Lung (tissue), 12 donors: ENCODE measurements around the gene TBC1D21. TPM values are rescaled to one million over a fixed set of nuclear protein-coding genes. Genes with fewer than 3 reads are reported as not detected.

Experiments used
- ATAC-seq: fragments of 200-7000 bp; cut with Tn5 transposase; one replicate; pipeline ENCODE4 v1.9.1; 2020; ENCODE audit warnings: moderate number of reproducible peaks; ENCODE audit not compliant: insufficient read depth, low FRiP score
- DNase-seq, 3 donors: peaks; one replicate each; pipeline ENCODE4 v3.0.0-alpha.2; 2013 to 2017
- H3K27ac ChIP-seq, 2 donors: one replicate each; pipeline ENCODE4 v1.5.1; 2013; ENCODE audit warnings: mild to moderate bottlenecking in 2 of 2, moderate library complexity in 2 of 2, control low read depth in 1 of 2, inconsistent platforms in 1 of 2, low read depth in 1 of 2, low read length in 1 of 2
- H3K27me3 ChIP-seq, 3 donors: one replicate each; pipeline ENCODE4 v1.5.1; 2013; ENCODE audit warnings: low read length in 2 of 3; ENCODE audit not compliant: control insufficient read depth in 3 of 3, insufficient read depth in 3 of 3
- H3K36me3 ChIP-seq, 4 donors: one replicate each; pipeline ENCODE4 v1.5.1; 2013; ENCODE audit warnings: low read length in 4 of 4, mild to moderate bottlenecking in 1 of 4, moderate library complexity in 1 of 4; ENCODE audit not compliant: control insufficient read depth in 4 of 4, insufficient read depth in 4 of 4
- H3K4me1 ChIP-seq, 5 donors: one replicate each; pipeline ENCODE4 v1.5.1; 2013; ENCODE audit warnings: low read length in 5 of 5, mild to moderate bottlenecking in 2 of 5, moderate library complexity in 1 of 5; ENCODE audit not compliant: control insufficient read depth in 5 of 5, insufficient read depth in 5 of 5
- H3K4me3 ChIP-seq: one replicate; pipeline ENCODE4 v1.5.1; 2013; ENCODE audit warnings: mild to moderate bottlenecking, control low read depth, moderate library complexity
- H3K9ac ChIP-seq, 2 donors: one replicate each; pipeline ENCODE4 v1.5.1; 2013; ENCODE audit warnings: low read length in 2 of 2, control low read depth in 1 of 2; ENCODE audit not compliant: insufficient read depth in 1 of 2
- H3K9me3 ChIP-seq, 4 donors: one replicate each; pipeline ENCODE4 v1.5.1; 2013; ENCODE audit warnings: low read length in 3 of 4, mild to moderate bottlenecking in 1 of 4, moderate library complexity in 1 of 4; ENCODE audit not compliant: control insufficient read depth in 4 of 4, insufficient read depth in 3 of 4
- CTCF ChIP-seq: IDR thresholded peaks from 2 replicates; pipeline ENCODE4 v1.5.1; 2012; ENCODE audit warnings: mild to moderate bottlenecking; ENCODE audit errors: control extremely low read depth, extremely low read depth
- WGBS, 2 donors: extraction: QIAGEN DNeasy Blood & Tissue Kit; methylation state at CpG; one replicate each; pipeline ENCODE4 v1.1.7; 2013; 5-methylcytosine and 5-hydroxymethylcytosine counted together
- polyA plus RNA-seq, 2 donors: library from polyadenylated mRNA; stranded (reverse); fragments of 200-250 nt; gene quantifications; one replicate each; pipeline ENCODE4 v1.2.1, GENCODE V29; 2013
- total RNA-seq, 2 donors: library from RNA; depleted of rRNA in 1 of 2; stranded (reverse); fragments of >200 nt in 1 of 2; gene quantifications; one replicate each; pipeline ENCODE4 v1.2.1, GENCODE V29; 2014 to 2021
- donor health status: control.
- donor health status: control.
- donor health status: Bipolar disorder and iron deficiency.
- donor health status: healthy.
- donor health status: DM: yes; HTN: yes; CAD: no.

TBC1D21 gene
- total and polyA plus RNA-seq, 4 donors, result not detected

- Histone ChIP-seq H3K36me3 (no peaks in the 10 kb centered on the region), H3K4me1 (no peaks in the 10 kb centered on the region), H3K4me3 (no peak overlapping the region), H3K27me3 (no peaks in the 10 kb centered on the region), H3K9me3 (peaks cover 0 to 2% (median 0%) of the 10 kb centered on the region in 4 donors), H3K9ac (no peak overlapping the region), H3K27ac (no peak overlapping the region)
- no peak for TF ChIP-seq CTCF
- ATAC-seq, result no peak
- WGBS, 2 donors, result 84 to 90% methylated on average over 2 of the region's 2 CpGs
- no peak for DNase-seq
These were observed 23.7 kb upstream of the TBC1D21 start for GRCh38 chr15:73849641-73850040.

- DNase-seq, result no peak
- no peak for TF ChIP-seq CTCF
- H3K9me3 ChIP-seq, result peaks cover 0 to 2% (median 0%) of the 10 kb centered on the region in 4 donors
- no peak overlapping the region for H3K4me3 ChIP-seq
- ATAC-seq, result no peak
- no peak overlapping the region for H3K27ac ChIP-seq
- H3K27me3 ChIP-seq, result no peaks in the 10 kb centered on the region
- no peak overlapping the region for H3K9ac ChIP-seq
- 61 to 70% methylated on average over 1 of the region's 1 CpG for WGBS, 2 donors
- no peaks in the 10 kb centered on the region for H3K36me3 ChIP-seq
- H3K4me1 ChIP-seq, result no peaks in the 10 kb centered on the region
These were observed 23.1 kb upstream of the TBC1D21 start for GRCh38 chr15:73850228-73850627.

GRCh38 chr15:73851689-73852088 is 21.7 kb upstream of the TBC1D21 start:
- Histone ChIP-seq H3K9ac (no peak overlapping the region), H3K9me3 (peaks cover 0 to 2% (median 0%) of the 10 kb centered on the region in 4 donors), H3K4me3 (no peak overlapping the region), H3K36me3 (no peaks in the 10 kb centered on the region), H3K27ac (no peak overlapping the region), H3K4me1 (no peaks in the 10 kb centered on the region), H3K27me3 (no peaks in the 10 kb centered on the region)
- ATAC-seq (no peak), DNase-seq (peak; percentile 57 to 82 (median 64))
- WGBS, 2 donors, result 15 to 24% methylated on average over 4 of the region's 4 CpGs
- TF ChIP-seq CTCF, result no peak

GRCh38 chr15:73852507-73852906 is 20.9 kb upstream of the TBC1D21 start:
- H3K4me1 ChIP-seq, result no peaks in the 10 kb centered on the region
- no peak overlapping the region for H3K9ac ChIP-seq
- H3K4me3 ChIP-seq, result no peak overlapping the region
- DNase-seq (no peak), ATAC-seq (no peak)
- H3K9me3 ChIP-seq, result peaks cover 0 to 2% (median 0%) of the 10 kb centered on the region in 4 donors
- H3K27me3 ChIP-seq, result no peaks in the 10 kb centered on the region
- no peak overlapping the region for H3K27ac ChIP-seq
- whole genome bisulfite sequencing, 2 donors, result 72 to 80% methylated on average over 5 of the region's 5 CpGs
- no peak for TF ChIP-seq CTCF
- no peaks in the 10 kb centered on the region for H3K36me3 ChIP-seq
